Thyroid gland (tissue), 4 donors: ENCODE results near the gene XKR3. TPM values are rescaled to one million over a fixed set of nuclear protein-coding genes. Genes with fewer than 3 reads are reported as not detected.

Source experiments
- DNase-seq, 2 donors: peaks; one replicate each; pipeline ENCODE4 v3.0.0-alpha.2; 2019
- H3K27ac ChIP-seq, 3 donors: fragments of 200-600 bp; sonication (generic); 1 replicate in 2 of 3; 2 replicates in 1 of 3; pipeline ENCODE4 v1.5.1; 2016 to 2019; ENCODE audit warnings: mild to moderate bottlenecking in 1 of 3, moderate library complexity in 1 of 3
- H3K27me3 ChIP-seq: fragments of 200-600 bp; sonication (generic); one replicate; pipeline ENCODE4 v1.5.1; 2019
- H3K36me3 ChIP-seq, 2 donors: fragments of 200-600 bp; sonication (generic); one replicate each; pipeline ENCODE4 v1.5.1; 2016 to 2019
- H3K4me1 ChIP-seq, 2 donors: fragments of 200-600 bp; sonication (generic); one replicate each; pipeline ENCODE4 v1.5.1; 2017 to 2019
- H3K4me3 ChIP-seq, 3 donors: fragments of 200-600 bp; sonication (generic); replicated peaks in 1 of 3; 1 replicate in 2 of 3; 2 replicates in 1 of 3; pipeline ENCODE4 v1.5.1; 2016; ENCODE audit warnings: mild to moderate bottlenecking in 1 of 3
- H3K9me3 ChIP-seq: fragments of 200-600 bp; sonication (generic); one replicate; pipeline ENCODE4 v1.5.1; 2017
- CTCF ChIP-seq, 6 experiments: fragments of 200-600 bp in 3 of 6; fragments of 450-650 bp in 3 of 6; sonication (generic) in 3 of 6; IDR thresholded peaks; one replicate each; pipeline ENCODE4 v1.5.1; 2016 to 2019; ENCODE audit warnings: antibody characterized with exemption in 6 of 6, mild to moderate bottlenecking in 2 of 6, inconsistent platforms in 1 of 6, moderate library complexity in 1 of 6
- POLR2A ChIP-seq, 2 donors: fragments of 450-650 bp; IDR thresholded peaks; one replicate each; pipeline ENCODE4 v1.6.1; 2017; ENCODE audit warnings: antibody characterized with exemption in 2 of 2, mild to moderate bottlenecking in 2 of 2, moderate library complexity in 1 of 2
- WGBS, 2 donors: methylation state at CpG; one replicate each; pipeline ENCODE4 v1.1.5; 2017; 5-methylcytosine and 5-hydroxymethylcytosine counted together
- intact Hi-C: fragments of 100-400 bp; cut with DNase I; formaldehyde crosslinking; loops from one replicate; pipeline ENCODE4 v1.15.1; 2023
- total RNA-seq, 4 donors: library from RNA; depleted of rRNA; stranded (reverse); fragments of >200 nt; gene quantifications; one replicate each; pipeline ENCODE4 v1.2.3, GENCODE V29; 2016

Gene XKR3
- total RNA-seq, 4 donors from 2014 or later = not detected

GRCh38 chr22:16819249-16819648 is 6.0 kb downstream of the XKR3 start:
- Histone ChIP-seq H3K4me1 (no peaks in the 10 kb centered on the region), H3K4me3 (no peak overlapping the region), H3K9me3 (no peaks in the 10 kb centered on the region), H3K27ac (no peak overlapping the region), H3K36me3 (no peaks in the 10 kb centered on the region), H3K27me3 (no peaks in the 10 kb centered on the region)
- no peak for DNase-seq
- TF ChIP-seq CTCF (IDR thresholded peaks at IDR 0.05) (no peak), POLR2A (IDR thresholded peaks at IDR 0.05) (no peak)
- intact Hi-C loops = no loop called here

- TF ChIP-seq POLR2A (IDR thresholded peaks at IDR 0.05) (no peak), CTCF (IDR thresholded peaks at IDR 0.05) (no peak)
- intact Hi-C loops = no loop called here
- Histone ChIP-seq H3K27ac (no peak overlapping the region), H3K27me3 (no peaks in the 10 kb centered on the region), H3K9me3 (no peaks in the 10 kb centered on the region), H3K4me1 (no peaks in the 10 kb centered on the region), H3K36me3 (no peaks in the 10 kb centered on the region), H3K4me3 (no peak overlapping the region)
- DNase-seq = no peak
- 59 to 62% methylated on average over 2 of the region's 2 CpGs for whole genome bisulfite sequencing, 2 donors
These were observed 6.7 kb downstream of the XKR3 start for GRCh38 chr22:16818538-16818937.

- Histone ChIP-seq H3K36me3 (no peaks in the 10 kb centered on the region), H3K27me3 (no peaks in the 10 kb centered on the region), H3K4me1 (no peaks in the 10 kb centered on the region), H3K9me3 (no peaks in the 10 kb centered on the region), H3K4me3 (no peak overlapping the region), H3K27ac (no peak overlapping the region)
- TF ChIP-seq POLR2A (IDR thresholded peaks at IDR 0.05) (no peak), CTCF (IDR thresholded peaks at IDR 0.05) (no peak)
- no peak for DNase-seq
- intact Hi-C loops = no loop called here
- 67 to 73% methylated on average over 1 of the region's 1 CpG for WGBS, 2 donors
These were observed 10.1 kb downstream of the XKR3 start for GRCh38 chr22:16815073-16815472.

GRCh38 chr22:16810188-16810802 is 14.9 kb downstream of the XKR3 start:
- Histone ChIP-seq H3K4me1 (no peaks in the 10 kb centered on the region), H3K9me3 (no peaks in the 10 kb centered on the region), H3K27me3 (no peaks in the 10 kb centered on the region), H3K4me3 (no peak overlapping the region), H3K27ac (no peak overlapping the region), H3K36me3 (no peaks in the 10 kb centered on the region)
- TF ChIP-seq CTCF (IDR thresholded peaks at IDR 0.05) = no peak
- no peak for TF ChIP-seq POLR2A (IDR thresholded peaks at IDR 0.05)
- DNase-seq = no peak
- intact Hi-C loops = no loop called here
- WGBS, 2 donors = 80 to 81% methylated on average over 4 of the region's 4 CpGs

- TF ChIP-seq CTCF (IDR thresholded peaks at IDR 0.05) (no peak), POLR2A (IDR thresholded peaks at IDR 0.05) (no peak)
- no peaks in the 10 kb centered on the region for H3K36me3 ChIP-seq
- 63 to 67% methylated on average over 2 of the region's 2 CpGs for WGBS, 2 donors
- no peaks in the 10 kb centered on the region for H3K4me1 ChIP-seq
- H3K4me3 ChIP-seq = no peak overlapping the region
- no peak overlapping the region for H3K27ac ChIP-seq
- DNase-seq = no peak
- H3K27me3 ChIP-seq = no peaks in the 10 kb centered on the region
- intact Hi-C loops = no loop called here
- H3K9me3 ChIP-seq = no peaks in the 10 kb centered on the region
These were observed 16.5 kb downstream of the XKR3 start for GRCh38 chr22:16808744-16809143.
